Measurements from ENCODE around the gene GPI. TPM values are rescaled to one million over a fixed set of nuclear protein-coding genes. Genes with fewer than 3 reads are reported as not detected.
A peak's percentile ranks its signal among the peaks of the same experiment; 100 is the strongest.

Gene GPI
- total and polyA plus RNA-seq, 2 of the 13 experiments (the other 11 are each of a cell fraction or from before 2014, with no cell fraction given), result 147 to 167 TPM

- TF ChIP-seq ZFP91 (CRISPR knock-in tag; IDR thresholded peaks at IDR 0.05; ENCODE audit: borderline replicate concordance), result peak; percentile 90; the same call in 1 of the 2 replicates
- TF ChIP-seq ZNF224 (CRISPR knock-in tag; IDR thresholded peaks at IDR 0.05), result no peak
- TF ChIP-seq ZNF605 (CRISPR knock-in tag; IDR thresholded peaks at IDR 0.05), result peak; percentile 85
- TF ChIP-seq DDIT3 (CRISPR knock-in tag; IDR thresholded peaks at IDR 0.05), result no peak
- TF ChIP-seq ZKSCAN1 (IDR thresholded peaks at IDR 0.05; ENCODE audit: low read length), result no peak
- TF ChIP-seq ELK4 (CRISPR knock-in tag; IDR thresholded peaks at IDR 0.05; ENCODE audit: borderline replicate concordance), result 0 out of 2 replicates have a peak, but pooled peaks have one; percentile 26
- TF ChIP-seq PRDM15 (CRISPR knock-in tag; IDR thresholded peaks at IDR 0.05), result peak; percentile 44; the same call in 1 of the 2 replicates
- TF ChIP-seq ZNF616 (CRISPR knock-in tag; IDR thresholded peaks at IDR 0.05; ENCODE audit: low read depth), result peak; percentile 71
- TF ChIP-seq TFAP4 (IDR thresholded peaks at IDR 0.05; ENCODE audit: borderline replicate concordance, low read depth), result peak; percentile 66; the same call in 1 of the 2 replicates
- peak; percentile 96 for TF ChIP-seq ZC3H13 (CRISPR knock-in tag; IDR thresholded peaks at IDR 0.05)
- TF ChIP-seq GMEB1 (CRISPR knock-in tag; IDR thresholded peaks at IDR 0.05; ENCODE audit: borderline replicate concordance), result peak; percentile 74
- TF ChIP-seq PRMT3 (CRISPR knock-in tag; IDR thresholded peaks at IDR 0.05; ENCODE audit: borderline replicate concordance, low read depth), result no peak
- TF ChIP-seq ATF3 (CRISPR knock-in tag; IDR thresholded peaks at IDR 0.05), result 0 out of 2 replicates have a peak, but pooled peaks have one; percentile 35
- TF ChIP-seq DNMT3B (CRISPR knock-in tag; conservative IDR thresholded peaks at IDR 0.05), result no peak
- TF ChIP-seq ZNF20 (CRISPR knock-in tag; IDR thresholded peaks at IDR 0.05), result peak; percentile 80; the same call in 1 of the 2 replicates
- peak; percentile 66; the same call in 1 of the 2 replicates for TF ChIP-seq ZNF768 (CRISPR knock-in tag; IDR thresholded peaks at IDR 0.05)
- peak; percentile 60; the same call in 1 of the 2 replicates for TF ChIP-seq BHLHE40 (IDR thresholded peaks at IDR 0.05; ENCODE audit: low read length)
- TF ChIP-seq DMAP1 (CRISPR knock-in tag; IDR thresholded peaks at IDR 0.05), result peak; percentile 77
These were observed 39.3 kb downstream of the GPI start, which contains the start of gene PDCD2L (continued) for GRCh38 chr19:34404109-34404909.
